AG09319 (cell line): Measurements from ENCODE around the gene HSPA4L.
A peak's percentile ranks its signal among the peaks of the same experiment; 100 is the strongest.

Source experiments
- DNase-seq: peaks from one replicate; pipeline ENCODE4 v3.0.0-alpha.2; 2010; ENCODE audit warnings: low read depth; ENCODE audit errors: extremely low read depth
- TF ChIP-seq, protein P1 (sequence below): IDR thresholded peaks from 2 replicates; pipeline ENCODE4 v1.5.1; 2011; ENCODE audit warnings: low read depth, mild to moderate bottlenecking, inconsistent platforms, low read length, moderate library complexity

Gene HSPA4L

DNA sequence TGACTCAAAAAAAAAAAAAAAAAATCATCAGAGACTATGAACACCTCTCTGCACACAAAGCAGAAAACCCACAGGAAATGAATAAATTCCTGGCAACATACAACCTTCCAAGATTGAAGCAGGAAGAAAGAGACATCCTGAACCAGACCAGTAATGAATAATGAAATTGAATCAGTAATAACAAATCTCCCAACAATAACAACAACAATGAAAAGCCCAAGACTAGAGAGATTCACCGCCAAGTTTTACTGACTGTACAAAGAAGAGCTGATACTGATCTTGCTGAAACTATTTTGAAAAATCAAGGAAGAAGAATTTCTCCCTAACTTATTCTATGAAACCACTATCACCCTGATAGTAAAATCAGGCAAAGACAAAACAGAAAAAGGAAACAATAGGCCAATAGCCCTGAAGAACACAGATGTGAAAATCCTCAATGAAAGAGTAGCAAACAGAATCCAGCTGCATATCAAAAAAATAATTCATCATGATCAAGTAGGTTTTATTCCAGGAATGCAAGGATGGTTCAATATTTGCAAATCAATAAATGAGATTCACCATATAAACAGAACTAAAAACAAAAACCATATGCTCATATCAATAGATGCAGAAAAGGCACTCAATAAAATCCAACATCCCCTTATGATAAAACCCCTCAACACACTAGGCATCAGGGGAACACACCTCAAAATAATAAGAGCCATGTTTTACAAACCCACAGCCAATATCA is 67.5 kb downstream of the HSPA4L start:
- no peak for DNase-seq
- TF ChIP-seq, protein P1, sequence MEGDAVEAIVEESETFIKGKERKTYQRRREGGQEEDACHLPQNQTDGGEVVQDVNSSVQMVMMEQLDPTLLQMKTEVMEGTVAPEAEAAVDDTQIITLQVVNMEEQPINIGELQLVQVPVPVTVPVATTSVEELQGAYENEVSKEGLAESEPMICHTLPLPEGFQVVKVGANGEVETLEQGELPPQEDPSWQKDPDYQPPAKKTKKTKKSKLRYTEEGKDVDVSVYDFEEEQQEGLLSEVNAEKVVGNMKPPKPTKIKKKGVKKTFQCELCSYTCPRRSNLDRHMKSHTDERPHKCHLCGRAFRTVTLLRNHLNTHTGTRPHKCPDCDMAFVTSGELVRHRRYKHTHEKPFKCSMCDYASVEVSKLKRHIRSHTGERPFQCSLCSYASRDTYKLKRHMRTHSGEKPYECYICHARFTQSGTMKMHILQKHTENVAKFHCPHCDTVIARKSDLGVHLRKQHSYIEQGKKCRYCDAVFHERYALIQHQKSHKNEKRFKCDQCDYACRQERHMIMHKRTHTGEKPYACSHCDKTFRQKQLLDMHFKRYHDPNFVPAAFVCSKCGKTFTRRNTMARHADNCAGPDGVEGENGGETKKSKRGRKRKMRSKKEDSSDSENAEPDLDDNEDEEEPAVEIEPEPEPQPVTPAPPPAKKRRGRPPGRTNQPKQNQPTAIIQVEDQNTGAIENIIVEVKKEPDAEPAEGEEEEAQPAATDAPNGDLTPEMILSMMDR = no peak

GRCh38 chr4:127852661-127853060 is 70.5 kb downstream of the HSPA4L start:
- TF ChIP-seq, protein P1 = no peak
- no peak for DNase-seq

GRCh38 chr4:127856196-127856812 is 74.2 kb downstream of the HSPA4L start:
- no peak for DNase-seq
- TF ChIP-seq, protein P1 = no peak

- DNase-seq = peak; percentile 42
- TF ChIP-seq, protein P1 = no peak
Measured at GRCh38 chr4:127856813-127857447, 74.8 kb downstream of the HSPA4L start.

DNA sequence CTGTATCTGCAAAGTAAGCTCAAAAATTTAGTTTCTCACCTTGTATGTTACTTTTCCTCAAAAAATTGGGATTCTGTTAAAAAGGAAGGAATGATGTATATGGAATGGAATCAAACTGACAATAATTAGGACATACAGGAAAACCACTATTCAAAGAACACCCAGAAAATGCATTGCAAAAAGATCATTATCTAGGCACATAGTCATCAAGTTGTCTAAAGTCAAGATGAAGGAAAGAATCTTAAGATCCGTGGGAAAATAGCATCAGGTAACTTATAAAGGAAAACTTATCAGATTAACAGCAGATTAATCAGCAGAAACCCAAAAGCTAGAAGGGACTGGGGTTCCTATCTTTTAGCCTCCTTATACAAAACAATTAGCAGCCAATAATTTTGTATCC is 75.5 kb downstream of the HSPA4L start:
- DNase-seq = no peak
- TF ChIP-seq, protein P1 = no peak

DNA sequence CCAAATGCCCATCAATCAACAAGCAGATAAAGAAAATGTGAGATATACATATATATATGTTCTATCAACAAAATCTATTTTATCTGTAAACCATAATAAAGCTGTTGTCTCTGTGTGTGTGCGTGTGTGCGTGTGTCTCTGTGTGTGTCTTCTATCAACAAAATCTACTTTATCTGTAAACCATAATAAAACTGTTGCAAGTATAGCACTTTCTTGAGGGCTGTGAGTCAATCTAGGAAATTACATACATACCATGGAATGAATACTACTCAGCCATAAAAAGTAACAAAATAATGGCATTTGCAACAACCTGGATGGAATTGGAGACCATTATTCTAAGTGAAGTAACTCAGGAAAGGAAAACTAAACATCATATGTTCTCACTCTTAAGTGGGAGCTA is 86.1 kb downstream of the HSPA4L start:
- no peak for DNase-seq
- TF ChIP-seq, protein P1 = no peak

GRCh38 chr4:127870281-127870680 is 88.2 kb downstream of the HSPA4L start:
- TF ChIP-seq, protein P1 = no peak
- DNase-seq = no peak
